IMR-90 (cell line): ENCODE data around the gene RALGPS1. TPM values are rescaled to one million over a fixed set of nuclear protein-coding genes. Genes with fewer than 3 reads are reported as not detected.

Experiments used
- ATAC-seq: fragments of 200-7000 bp; cut with Tn5 transposase; 2 replicates; pipeline ENCODE4 v1.9.1; 2020; ENCODE audit warnings: low read depth, mild to moderate bottlenecking, moderate library complexity
- BruUV-seq: library from RNA; stranded (reverse); fragments of 400-500 nt; replicated peaks from 2 replicates; lab custom pipeline; 2021; lab: Mats Ljungman, UMichigan
- CTCF ChIA-PET: fragments of 300-600 bp; formaldehyde crosslinking; extraction: SDS; loops from one replicate; lab custom pipeline; 2021; ENCODE audit warnings: antibody characterized with exemption; lab: Yijun Ruan, JAX
- POLR2A ChIA-PET: fragments of 300-600 bp; sonication (Branson Sonifier 250); formaldehyde crosslinking; loops from one replicate; lab custom pipeline; 2022; ENCODE audit warnings: antibody characterized with exemption; ENCODE audit not compliant: unreplicated experiment; lab: Charles Lee
- DNase-seq: peaks from one replicate; pipeline ENCODE4 v3.0.0; 2013
- H2AFZ ChIP-seq: replicated peaks from 2 replicates; pipeline ENCODE3; 2013; ENCODE audit warnings: low read length, mild to moderate bottlenecking; ENCODE audit not compliant: poor library complexity
- H2AK5ac ChIP-seq: 2 replicates; pipeline ENCODE4 v1.6.1; 2013; ENCODE audit warnings: low read depth, low read length, inconsistent platforms
- H2AK9ac ChIP-seq: replicated peaks from 2 replicates; pipeline ENCODE3; 2013; ENCODE audit warnings: mild to moderate bottlenecking, low read depth, low read length, moderate library complexity; ENCODE audit not compliant: poor library complexity
- H2BK120ac ChIP-seq: 2 replicates; pipeline ENCODE4 v1.6.1; 2013; ENCODE audit warnings: low read depth, low read length, inconsistent platforms
- H2BK15ac ChIP-seq: 3 replicates; pipeline ENCODE4 v1.6.1; 2013; ENCODE audit warnings: low read depth, low read length, inconsistent platforms
- H2BK20ac ChIP-seq: 2 replicates; pipeline ENCODE4 v1.6.1; 2013; ENCODE audit warnings: low read depth, mild to moderate bottlenecking, inconsistent platforms, low read length, moderate library complexity
- H2BK5ac ChIP-seq: 2 replicates; pipeline ENCODE4 v1.6.1; 2013; ENCODE audit warnings: mild to moderate bottlenecking, low read depth, low read length, inconsistent platforms; ENCODE audit not compliant: poor library complexity, severe bottlenecking
- H3K14ac ChIP-seq: replicated peaks from 2 replicates; pipeline ENCODE4 v1.6.1; 2013; ENCODE audit warnings: low read depth, low read length, inconsistent platforms
- H3K18ac ChIP-seq: 2 replicates; pipeline ENCODE4 v1.6.1; 2013; ENCODE audit warnings: low read depth, low read length, control low read depth
- H3K23ac ChIP-seq: 2 replicates; pipeline ENCODE4 v1.6.1; 2013; ENCODE audit warnings: low read depth, low read length, inconsistent platforms
- H3K27ac ChIP-seq: 2 replicates; pipeline ENCODE4 v1.5.1; 2013; ENCODE audit warnings: mild to moderate bottlenecking, control low read depth, low read length; ENCODE audit not compliant: insufficient read depth
- H3K27me3 ChIP-seq: 2 replicates; pipeline ENCODE4 v1.6.1; 2013; ENCODE audit warnings: low read length; ENCODE audit not compliant: control insufficient read depth, insufficient read depth
- H3K36me3 ChIP-seq: 2 replicates; pipeline ENCODE4 v1.6.1; 2013; ENCODE audit warnings: low read length, mixed read lengths; ENCODE audit not compliant: control insufficient read depth, insufficient read depth
- H3K4ac ChIP-seq: 2 replicates; pipeline ENCODE4 v1.6.1; 2013; ENCODE audit warnings: low read depth, low read length, inconsistent platforms
- H3K4me1 ChIP-seq: 2 replicates; pipeline ENCODE4 v1.6.1; 2013; ENCODE audit warnings: low read length, mixed read lengths; ENCODE audit not compliant: control insufficient read depth, insufficient read depth
- H3K4me2 ChIP-seq: 2 replicates; pipeline ENCODE4 v1.6.1; 2013; ENCODE audit warnings: low read depth, mild to moderate bottlenecking, control low read depth, low read length, moderate library complexity
- H3K4me3 ChIP-seq: 2 replicates; pipeline ENCODE4 v1.5.1; 2013; ENCODE audit warnings: low read depth, mild to moderate bottlenecking, control low read depth, low read length, moderate library complexity; ENCODE audit not compliant: insufficient read depth
- H3K56ac ChIP-seq: 2 replicates; pipeline ENCODE4 v1.6.1; 2013; ENCODE audit warnings: low read length, inconsistent platforms; ENCODE audit not compliant: insufficient read depth; ENCODE audit errors: extremely low read depth
- H3K79me1 ChIP-seq, 2 experiments: 2 replicates each; pipeline ENCODE4 v1.6.1; 2013; ENCODE audit warnings: low read length in 2 of 2, inconsistent platforms in 1 of 2, low read depth in 1 of 2
- H3K9ac ChIP-seq: 2 replicates; pipeline ENCODE4 v1.6.1; 2013; ENCODE audit warnings: low read depth, low read length, control low read depth
- H3K9me1 ChIP-seq: 2 replicates; pipeline ENCODE4 v1.6.1; 2013; ENCODE audit warnings: low read length, inconsistent platforms; ENCODE audit not compliant: insufficient read depth
- H3K9me3 ChIP-seq: 2 replicates; pipeline ENCODE4 v1.6.1; 2013; ENCODE audit warnings: low read length; ENCODE audit not compliant: control insufficient read depth, insufficient read depth
- H4K20me1 ChIP-seq: 2 replicates; pipeline ENCODE4 v1.6.1; 2013; ENCODE audit warnings: low read length, inconsistent platforms; ENCODE audit not compliant: insufficient read depth
- H4K5ac ChIP-seq: 2 replicates; pipeline ENCODE4 v1.6.1; 2013; ENCODE audit warnings: mild to moderate bottlenecking, low read depth, low read length, control low read depth
- H4K8ac ChIP-seq, 2 experiments: 2 replicates each; pipeline ENCODE4 v1.6.1; 2013; ENCODE audit warnings: low read depth in 2 of 2, low read length in 2 of 2, control low read depth in 1 of 2, inconsistent platforms in 1 of 2
- H4K91ac ChIP-seq: 2 replicates; pipeline ENCODE4 v1.6.1; 2013; ENCODE audit warnings: low read depth, low read length, inconsistent platforms; ENCODE audit not compliant: insufficient read depth
- CEBPB ChIP-seq: IDR thresholded peaks from 2 replicates; pipeline ENCODE4 v1.6.1; 2012; ENCODE audit warnings: low read depth, low read length, improper control_type of control experiment
- RFX5 ChIP-seq: IDR thresholded peaks from 2 replicates; pipeline ENCODE4 v1.8.0; 2012; ENCODE audit warnings: low read depth, mild to moderate bottlenecking, low read length, moderate library complexity
- WGBS, 2 experiments: methylation state at CpG; one replicate each; pipeline versions ENCODE4 v1.1.5 to v1.1.7; 2013; ENCODE audit warnings: missing lambda C conversion rate in 2 of 2; ENCODE audit not compliant: insufficient read length in 1 of 2; ENCODE audit errors: extremely low coverage in 2 of 2; 5-methylcytosine and 5-hydroxymethylcytosine counted together
- dilution Hi-C: fragments of 300-500 bp; cut with HindIII; formaldehyde crosslinking; loops from one replicate; pipeline ENCODE4 v1.14.3; 2018; ENCODE audit warnings: low sequenced_read_pairs; ENCODE audit not compliant: unreplicated experiment
- in situ Hi-C: fragments of 300-500 bp; cut with MboI; formaldehyde crosslinking; loops from 3 replicates; pipeline ENCODE4 v1.14.3; 2019; ENCODE audit warnings: low sequenced_read_pairs, inconsistent platforms, mixed read lengths
- intact Hi-C: fragments of 100-400 bp; cut with micrococcal nuclease; formaldehyde crosslinking; loops from 2 replicates; pipeline ENCODE4 v1.10.0; 2022
- polyA plus RNA-seq, 3 experiments: library from polyadenylated mRNA; depleted of rRNA; stranded (reverse); fragments of >200 nt; gene quantifications; 2 replicates each; pipeline ENCODE4 v1.2.3, GENCODE V29; 2012; ENCODE audit warnings: low replicate concordance in 1 of 3
- total RNA-seq: library from RNA; depleted of rRNA; stranded (reverse); fragments of >200 nt; gene quantifications from 2 replicates; pipeline ENCODE4 v1.2.3, GENCODE V29; 2012

The RALGPS1 gene
- total and polyA plus RNA-seq, 2 of the 4 experiments (the other 2 are of a cell fraction): 0.90 to 2.8 TPM

DNA sequence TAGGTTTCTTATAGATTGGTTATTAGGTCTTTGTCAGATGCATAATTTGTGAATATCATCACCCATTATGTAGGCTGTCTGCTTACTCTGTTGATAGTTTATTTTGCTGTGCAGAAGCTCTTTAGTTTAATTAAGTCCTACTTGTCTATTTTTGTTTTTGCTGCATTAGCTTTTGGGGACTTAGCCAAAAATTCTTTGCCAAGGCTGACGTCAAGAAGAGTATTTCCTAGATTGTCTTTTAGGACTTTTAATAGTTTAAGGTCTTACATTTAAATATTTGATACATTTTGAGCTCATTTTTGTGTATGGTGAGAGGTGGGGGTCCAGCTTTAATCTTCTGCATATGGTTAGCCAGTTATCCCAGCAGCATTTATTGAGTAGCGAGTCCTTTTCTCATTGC lies 232.7 kb downstream of the RALGPS1 start:
- Histone ChIP-seq H3K79me1 (no peaks in the 10 kb centered on the region), H2BK5ac (no peak overlapping the region), H3K4me2 (no peak overlapping the region), H2BK20ac (no peak overlapping the region), H3K9ac (no peak overlapping the region), H3K4me3 (no peak overlapping the region), H4K91ac (no peak overlapping the region), H3K23ac (no peak overlapping the region), H4K5ac (no peak overlapping the region), H3K27ac (no peak overlapping the region), H2AK5ac (no peak overlapping the region), H3K4ac (no peak overlapping the region), H4K20me1 (no peaks in the 10 kb centered on the region), H3K27me3 (no peaks in the 10 kb centered on the region), H3K18ac (no peak overlapping the region), H3K56ac (no peak overlapping the region), H3K9me1 (0 out of 2 replicates have a peak, but pooled peaks cover 2% of the 10 kb centered on the region), H4K8ac (no peak overlapping the region), H3K14ac (no peak overlapping the region), H2AFZ (no peak overlapping the region), H3K9me3 (no peaks in the 10 kb centered on the region), H3K36me3 (no peaks in the 10 kb centered on the region), H2AK9ac (no peak overlapping the region), H2BK120ac (no peak overlapping the region), H3K4me1 (peaks cover 2% of the 10 kb centered on the region; the same call in 1 of the 2 replicates), H2BK15ac (no peak overlapping the region)
- in situ Hi-C loops (no loop called here), intact Hi-C loops (no loop called here), dilution Hi-C loops (no loop called here)
- ATAC-seq (no peak), DNase-seq (no peak)
- WGBS, 2 experiments: no CpG with 5 or more reads among the region's 2 CpGs
- no peak for TF ChIP-seq CEBPB
- no peak for TF ChIP-seq RFX5
- ChIA-PET CTCF (interaction anchor here (0.6 to 1.7 kb wide), 2 partner anchors 11 to 12 kb away, joined by 3 to 4 read pairs; no protein-coding TSS in a partner anchor), POLR2A (no interaction called here)
- BruUV-seq: no TSS peak
